IMR-90 (cell line): Measurements from ENCODE around the gene RSPH9. TPM values are rescaled to one million over a fixed set of nuclear protein-coding genes. Genes with fewer than 3 reads are reported as not detected.

Experiments used
- ATAC-seq: fragments of 200-7000 bp; cut with Tn5 transposase; 2 replicates; pipeline ENCODE4 v1.9.1; 2020; ENCODE audit warnings: low read depth, mild to moderate bottlenecking, moderate library complexity
- BruUV-seq: library from RNA; stranded (reverse); fragments of 400-500 nt; replicated peaks from 2 replicates; lab custom pipeline; 2021; lab: Mats Ljungman, UMichigan
- CTCF ChIA-PET: fragments of 300-600 bp; formaldehyde crosslinking; extraction: SDS; loops from one replicate; lab custom pipeline; 2021; ENCODE audit warnings: antibody characterized with exemption; lab: Yijun Ruan, JAX
- POLR2A ChIA-PET: fragments of 300-600 bp; sonication (Branson Sonifier 250); formaldehyde crosslinking; loops from one replicate; lab custom pipeline; 2022; ENCODE audit warnings: antibody characterized with exemption; ENCODE audit not compliant: unreplicated experiment; lab: Charles Lee
- DNase-seq: peaks from one replicate; pipeline ENCODE4 v3.0.0; 2013
- H2AFZ ChIP-seq: replicated peaks from 2 replicates; pipeline ENCODE3; 2013; ENCODE audit warnings: low read length, mild to moderate bottlenecking; ENCODE audit not compliant: poor library complexity
- H2AK5ac ChIP-seq: 2 replicates; pipeline ENCODE4 v1.6.1; 2013; ENCODE audit warnings: low read depth, low read length, inconsistent platforms
- H2AK9ac ChIP-seq: replicated peaks from 2 replicates; pipeline ENCODE3; 2013; ENCODE audit warnings: mild to moderate bottlenecking, low read depth, low read length, moderate library complexity; ENCODE audit not compliant: poor library complexity
- H2BK120ac ChIP-seq: 2 replicates; pipeline ENCODE4 v1.6.1; 2013; ENCODE audit warnings: low read depth, low read length, inconsistent platforms
- H2BK15ac ChIP-seq: 3 replicates; pipeline ENCODE4 v1.6.1; 2013; ENCODE audit warnings: low read depth, low read length, inconsistent platforms
- H2BK20ac ChIP-seq: 2 replicates; pipeline ENCODE4 v1.6.1; 2013; ENCODE audit warnings: low read depth, mild to moderate bottlenecking, inconsistent platforms, low read length, moderate library complexity
- H2BK5ac ChIP-seq: 2 replicates; pipeline ENCODE4 v1.6.1; 2013; ENCODE audit warnings: mild to moderate bottlenecking, low read depth, low read length, inconsistent platforms; ENCODE audit not compliant: poor library complexity, severe bottlenecking
- H3K14ac ChIP-seq: replicated peaks from 2 replicates; pipeline ENCODE4 v1.6.1; 2013; ENCODE audit warnings: low read depth, low read length, inconsistent platforms
- H3K18ac ChIP-seq: 2 replicates; pipeline ENCODE4 v1.6.1; 2013; ENCODE audit warnings: low read depth, low read length, control low read depth
- H3K23ac ChIP-seq: 2 replicates; pipeline ENCODE4 v1.6.1; 2013; ENCODE audit warnings: low read depth, low read length, inconsistent platforms
- H3K27ac ChIP-seq: 2 replicates; pipeline ENCODE4 v1.5.1; 2013; ENCODE audit warnings: mild to moderate bottlenecking, control low read depth, low read length; ENCODE audit not compliant: insufficient read depth
- H3K27me3 ChIP-seq: 2 replicates; pipeline ENCODE4 v1.6.1; 2013; ENCODE audit warnings: low read length; ENCODE audit not compliant: control insufficient read depth, insufficient read depth
- H3K36me3 ChIP-seq: 2 replicates; pipeline ENCODE4 v1.6.1; 2013; ENCODE audit warnings: low read length, mixed read lengths; ENCODE audit not compliant: control insufficient read depth, insufficient read depth
- H3K4ac ChIP-seq: 2 replicates; pipeline ENCODE4 v1.6.1; 2013; ENCODE audit warnings: low read depth, low read length, inconsistent platforms
- H3K4me1 ChIP-seq: 2 replicates; pipeline ENCODE4 v1.6.1; 2013; ENCODE audit warnings: low read length, mixed read lengths; ENCODE audit not compliant: control insufficient read depth, insufficient read depth
- H3K4me2 ChIP-seq: 2 replicates; pipeline ENCODE4 v1.6.1; 2013; ENCODE audit warnings: low read depth, mild to moderate bottlenecking, control low read depth, low read length, moderate library complexity
- H3K4me3 ChIP-seq: 2 replicates; pipeline ENCODE4 v1.5.1; 2013; ENCODE audit warnings: low read depth, mild to moderate bottlenecking, control low read depth, low read length, moderate library complexity; ENCODE audit not compliant: insufficient read depth
- H3K56ac ChIP-seq: 2 replicates; pipeline ENCODE4 v1.6.1; 2013; ENCODE audit warnings: low read length, inconsistent platforms; ENCODE audit not compliant: insufficient read depth; ENCODE audit errors: extremely low read depth
- H3K79me1 ChIP-seq, 2 experiments: 2 replicates each; pipeline ENCODE4 v1.6.1; 2013; ENCODE audit warnings: low read length in 2 of 2, inconsistent platforms in 1 of 2, low read depth in 1 of 2
- H3K9ac ChIP-seq: 2 replicates; pipeline ENCODE4 v1.6.1; 2013; ENCODE audit warnings: low read depth, low read length, control low read depth
- H3K9me1 ChIP-seq: 2 replicates; pipeline ENCODE4 v1.6.1; 2013; ENCODE audit warnings: low read length, inconsistent platforms; ENCODE audit not compliant: insufficient read depth
- H3K9me3 ChIP-seq: 2 replicates; pipeline ENCODE4 v1.6.1; 2013; ENCODE audit warnings: low read length; ENCODE audit not compliant: control insufficient read depth, insufficient read depth
- H4K20me1 ChIP-seq: 2 replicates; pipeline ENCODE4 v1.6.1; 2013; ENCODE audit warnings: low read length, inconsistent platforms; ENCODE audit not compliant: insufficient read depth
- H4K5ac ChIP-seq: 2 replicates; pipeline ENCODE4 v1.6.1; 2013; ENCODE audit warnings: mild to moderate bottlenecking, low read depth, low read length, control low read depth
- H4K8ac ChIP-seq, 2 experiments: 2 replicates each; pipeline ENCODE4 v1.6.1; 2013; ENCODE audit warnings: low read depth in 2 of 2, low read length in 2 of 2, control low read depth in 1 of 2, inconsistent platforms in 1 of 2
- H4K91ac ChIP-seq: 2 replicates; pipeline ENCODE4 v1.6.1; 2013; ENCODE audit warnings: low read depth, low read length, inconsistent platforms; ENCODE audit not compliant: insufficient read depth
- BHLHE40 ChIP-seq: fragments of 150-350 bp; IDR thresholded peaks from 2 replicates; pipeline ENCODE4 v1.6.1; 2016; ENCODE audit warnings: mild to moderate bottlenecking, low read depth, low read length
- CEBPB ChIP-seq: IDR thresholded peaks from 2 replicates; pipeline ENCODE4 v1.6.1; 2012; ENCODE audit warnings: low read depth, low read length, improper control_type of control experiment
- CHD1 ChIP-seq: IDR thresholded peaks from 2 replicates; pipeline ENCODE4 v1.6.1; 2012; ENCODE audit warnings: low read depth, low read length, improper control_type of control experiment
- CTCF ChIP-seq: conservative IDR thresholded peaks from 2 replicates; pipeline ENCODE4 v1.5.1; 2012; ENCODE audit warnings: mild to moderate bottlenecking, low read depth, low read length, improper control_type of control experiment
- ELK1 ChIP-seq: fragments of 150-350 bp; IDR thresholded peaks from 2 replicates; pipeline ENCODE4 v1.6.1; 2016; ENCODE audit warnings: low read depth, mild to moderate bottlenecking, low read length, moderate library complexity, borderline replicate concordance
- MAFK ChIP-seq: IDR thresholded peaks from 2 replicates; pipeline ENCODE4 v1.6.1; 2012; ENCODE audit warnings: low read depth, low read length, improper control_type of control experiment
- MAZ ChIP-seq: IDR thresholded peaks from 2 replicates; pipeline ENCODE4 v1.6.1; 2012; ENCODE audit warnings: low read depth, mild to moderate bottlenecking, low read length, improper control_type of control experiment, moderate library complexity, borderline replicate concordance
- MXI1 ChIP-seq: IDR thresholded peaks from 2 replicates; pipeline ENCODE4 v1.6.1; 2012; ENCODE audit warnings: low read depth, mild to moderate bottlenecking, low read length, moderate library complexity, borderline replicate concordance
- NFE2L2 ChIP-seq: fragments of 150-350 bp; IDR thresholded peaks from 2 replicates; pipeline ENCODE4 v1.6.1; 2016; ENCODE audit warnings: low read depth, mild to moderate bottlenecking, low read length
- POLR2A ChIP-seq: IDR thresholded peaks from 2 replicates; pipeline ENCODE4 v1.6.1; 2012; ENCODE audit warnings: mild to moderate bottlenecking, low read depth, low read length
- RFX5 ChIP-seq: IDR thresholded peaks from 2 replicates; pipeline ENCODE4 v1.8.0; 2012; ENCODE audit warnings: low read depth, mild to moderate bottlenecking, low read length, moderate library complexity
- SMC3 ChIP-seq: fragments of 150-350 bp; IDR thresholded peaks from 2 replicates; pipeline ENCODE4 v1.6.1; 2016; ENCODE audit warnings: low read depth, mild to moderate bottlenecking, antibody characterized with exemption, low read length, moderate library complexity
- USF2 ChIP-seq: fragments of 150-350 bp; IDR thresholded peaks from 2 replicates; pipeline ENCODE4 v1.6.1; 2017; ENCODE audit warnings: mild to moderate bottlenecking, antibody characterized with exemption, low read length, low read depth
- WGBS, 2 experiments: methylation state at CpG; one replicate each; pipeline versions ENCODE4 v1.1.5 to v1.1.7; 2013; ENCODE audit warnings: missing lambda C conversion rate in 2 of 2; ENCODE audit not compliant: insufficient read length in 1 of 2; ENCODE audit errors: extremely low coverage in 2 of 2; 5-methylcytosine and 5-hydroxymethylcytosine counted together
- dilution Hi-C: fragments of 300-500 bp; cut with HindIII; formaldehyde crosslinking; loops from one replicate; pipeline ENCODE4 v1.14.3; 2018; ENCODE audit warnings: low sequenced_read_pairs; ENCODE audit not compliant: unreplicated experiment
- in situ Hi-C: fragments of 300-500 bp; cut with MboI; formaldehyde crosslinking; loops from 3 replicates; pipeline ENCODE4 v1.14.3; 2019; ENCODE audit warnings: low sequenced_read_pairs, inconsistent platforms, mixed read lengths
- intact Hi-C: fragments of 100-400 bp; cut with micrococcal nuclease; formaldehyde crosslinking; loops from 2 replicates; pipeline ENCODE4 v1.10.0; 2022
- polyA plus RNA-seq, 3 experiments: library from polyadenylated mRNA; depleted of rRNA; stranded (reverse); fragments of >200 nt; gene quantifications; 2 replicates each; pipeline ENCODE4 v1.2.3, GENCODE V29; 2012; ENCODE audit warnings: low replicate concordance in 1 of 3
- total RNA-seq: library from RNA; depleted of rRNA; stranded (reverse); fragments of >200 nt; gene quantifications from 2 replicates; pipeline ENCODE4 v1.2.3, GENCODE V29; 2012

RSPH9 gene
- total and polyA plus RNA-seq, 2 of the 4 experiments (the other 2 are of a cell fraction), result 0.18 to 0.21 TPM

GRCh38 chr6:43629505-43630300 lies 15.1 kb upstream of the RSPH9 start:
- peak overlapping the region; percentile 94 for H2AFZ ChIP-seq
- peaks cover 21% of the 10 kb centered on the region for H3K9me1 ChIP-seq
- in situ Hi-C loops (no loop called here), dilution Hi-C loops (no loop called here), intact Hi-C loops (loop anchor here (5.0 kb wide), 1 partner anchor 143 kb away; the partner anchor contains the start of gene VEGFA)
- H2BK15ac ChIP-seq, result peak overlapping the region; percentile 73; the same call in 2 of the 3 replicates
- peak overlapping the region; percentile 86 for H2BK120ac ChIP-seq
- ATAC-seq (peak; percentile 81), DNase-seq (peak; percentile 98)
- peak overlapping the region; percentile 79; the same call in 1 of the 2 replicates for H2AK5ac ChIP-seq
- peak overlapping the region; percentile 95 for H3K23ac ChIP-seq
- peak overlapping the region; percentile 67 for H3K9ac ChIP-seq
- H4K20me1 ChIP-seq, result no peaks in the 10 kb centered on the region
- no peaks in the 10 kb centered on the region for H3K27me3 ChIP-seq
- peak overlapping the region; percentile 23 for H4K5ac ChIP-seq
- peak overlapping the region; percentile 76 for H2BK20ac ChIP-seq
- peaks cover 22 to 39% of the 10 kb centered on the region in 2 experiments for H3K79me1 ChIP-seq
- ChIA-PET CTCF (interaction anchor here (1.0 kb wide), 1 partner anchor 19 kb away, joined by 3 read pairs; no protein-coding TSS in a partner anchor), POLR2A (interaction anchor here (0.6 to 1.0 kb wide), 2 partner anchors 14 to 513 kb away, joined by 3 read pairs; no protein-coding TSS in a partner anchor)
- peaks cover 8% of the 10 kb centered on the region for H3K4me1 ChIP-seq
- peak overlapping the region; percentile 76 for H3K4me2 ChIP-seq
- peak overlapping the region; percentile 82 for H3K27ac ChIP-seq
- H4K8ac ChIP-seq, result peak overlapping the region; percentile 71 to 95
- H4K91ac ChIP-seq, result peak overlapping the region; percentile 86
- H3K14ac ChIP-seq, result peak overlapping the region; percentile 96
- H3K4ac ChIP-seq, result peak overlapping the region; percentile 94
- H3K56ac ChIP-seq, result peak overlapping the region; percentile 91
- peak overlapping the region; percentile 87 for H2BK5ac ChIP-seq
- peak overlapping the region; percentile 28 for H3K18ac ChIP-seq
- peak overlapping the region; percentile 90 for H2AK9ac ChIP-seq
- no peaks in the 10 kb centered on the region for H3K9me3 ChIP-seq
- BruUV-seq, result no TSS peak
- H3K36me3 ChIP-seq, result peaks cover 15% of the 10 kb centered on the region
- H3K4me3 ChIP-seq, result peak overlapping the region; percentile 46
- WGBS, 2 experiments, result 0% methylated on average over 9 of the region's 41 CpGs; no CpG with 5 or more reads in 1 of the 2 experiments
- TF ChIP-seq ELK1 (no peak), CEBPB (peak; percentile 94), NFE2L2 (no peak), CHD1 (no peak), USF2 (peak; percentile 33; the same call in 1 of the 2 replicates), MAFK (no peak), MXI1 (no peak; the same call in 1 of the 2 replicates), POLR2A (peak; percentile 60; the same call in 1 of the 2 replicates), BHLHE40 (peak; percentile 27; the same call in 1 of the 2 replicates), SMC3 (no peak), MAZ (peak; percentile 96; the same call in 1 of the 2 replicates), RFX5 (no peak), CTCF (no peak)
